SK-N-SH (cell line): Measurements from ENCODE around the gene HS6ST3.

Source experiments
- JUND ChIP-seq: IDR thresholded peaks from 2 replicates; pipeline ENCODE4 v1.4.0; 2012
- NRF1 ChIP-seq: IDR thresholded peaks from 2 replicates; pipeline ENCODE4 v1.6.1; 2012; ENCODE audit warnings: low read depth, mild to moderate bottlenecking, low read length
- RAD21 ChIP-seq: IDR thresholded peaks from 2 replicates; pipeline ENCODE4 v1.6.1; 2012; ENCODE audit warnings: mild to moderate bottlenecking, low read length
- RCOR1 ChIP-seq: fragments of 150-350 bp; IDR thresholded peaks from 2 replicates; pipeline ENCODE4 v1.6.1; 2017; ENCODE audit warnings: antibody characterized with exemption, low read length
- TF ChIP-seq, protein P1 (sequence below): fragments of 200-600 bp; sonication (generic); IDR thresholded peaks from 2 replicates; pipeline ENCODE4 v1.6.1; 2017; ENCODE audit warnings: antibody characterized with exemption, mild to moderate bottlenecking, moderate library complexity
- TF ChIP-seq, protein P2 (sequence below): IDR thresholded peaks from 2 replicates; pipeline ENCODE4 v1.4.0; 2012; ENCODE audit warnings: low read depth, borderline replicate concordance

DNA sequence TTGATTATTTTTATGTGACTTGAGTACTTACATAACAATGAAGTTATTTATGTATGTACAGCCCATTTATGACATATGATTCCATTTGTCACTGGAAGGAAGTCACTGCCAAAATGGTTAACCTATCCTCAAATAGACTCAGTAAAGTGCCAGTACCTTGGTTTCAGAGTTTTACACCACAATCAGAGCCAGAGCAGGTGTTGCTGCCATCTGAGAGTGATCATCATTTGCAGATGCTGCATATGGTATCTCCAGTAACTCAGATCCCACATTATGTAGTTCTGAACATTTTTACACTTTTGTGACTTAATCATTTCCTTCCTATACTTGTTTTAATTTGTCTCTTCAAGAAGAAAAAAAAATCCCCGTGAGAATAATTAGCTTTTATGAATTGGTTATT, 313.3 kb downstream of the HS6ST3 start:
- TF ChIP-seq, protein P1, sequence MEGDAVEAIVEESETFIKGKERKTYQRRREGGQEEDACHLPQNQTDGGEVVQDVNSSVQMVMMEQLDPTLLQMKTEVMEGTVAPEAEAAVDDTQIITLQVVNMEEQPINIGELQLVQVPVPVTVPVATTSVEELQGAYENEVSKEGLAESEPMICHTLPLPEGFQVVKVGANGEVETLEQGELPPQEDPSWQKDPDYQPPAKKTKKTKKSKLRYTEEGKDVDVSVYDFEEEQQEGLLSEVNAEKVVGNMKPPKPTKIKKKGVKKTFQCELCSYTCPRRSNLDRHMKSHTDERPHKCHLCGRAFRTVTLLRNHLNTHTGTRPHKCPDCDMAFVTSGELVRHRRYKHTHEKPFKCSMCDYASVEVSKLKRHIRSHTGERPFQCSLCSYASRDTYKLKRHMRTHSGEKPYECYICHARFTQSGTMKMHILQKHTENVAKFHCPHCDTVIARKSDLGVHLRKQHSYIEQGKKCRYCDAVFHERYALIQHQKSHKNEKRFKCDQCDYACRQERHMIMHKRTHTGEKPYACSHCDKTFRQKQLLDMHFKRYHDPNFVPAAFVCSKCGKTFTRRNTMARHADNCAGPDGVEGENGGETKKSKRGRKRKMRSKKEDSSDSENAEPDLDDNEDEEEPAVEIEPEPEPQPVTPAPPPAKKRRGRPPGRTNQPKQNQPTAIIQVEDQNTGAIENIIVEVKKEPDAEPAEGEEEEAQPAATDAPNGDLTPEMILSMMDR = no peak
- TF ChIP-seq NRF1 = no peak
- TF ChIP-seq RCOR1 = no peak
- TF ChIP-seq JUND = no peak
- TF ChIP-seq, protein P2, sequence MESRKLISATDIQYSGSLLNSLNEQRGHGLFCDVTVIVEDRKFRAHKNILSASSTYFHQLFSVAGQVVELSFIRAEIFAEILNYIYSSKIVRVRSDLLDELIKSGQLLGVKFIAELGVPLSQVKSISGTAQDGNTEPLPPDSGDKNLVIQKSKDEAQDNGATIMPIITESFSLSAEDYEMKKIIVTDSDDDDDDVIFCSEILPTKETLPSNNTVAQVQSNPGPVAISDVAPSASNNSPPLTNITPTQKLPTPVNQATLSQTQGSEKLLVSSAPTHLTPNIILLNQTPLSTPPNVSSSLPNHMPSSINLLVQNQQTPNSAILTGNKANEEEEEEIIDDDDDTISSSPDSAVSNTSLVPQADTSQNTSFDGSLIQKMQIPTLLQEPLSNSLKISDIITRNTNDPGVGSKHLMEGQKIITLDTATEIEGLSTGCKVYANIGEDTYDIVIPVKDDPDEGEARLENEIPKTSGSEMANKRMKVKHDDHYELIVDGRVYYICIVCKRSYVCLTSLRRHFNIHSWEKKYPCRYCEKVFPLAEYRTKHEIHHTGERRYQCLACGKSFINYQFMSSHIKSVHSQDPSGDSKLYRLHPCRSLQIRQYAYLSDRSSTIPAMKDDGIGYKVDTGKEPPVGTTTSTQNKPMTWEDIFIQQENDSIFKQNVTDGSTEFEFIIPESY = no peak
- TF ChIP-seq RAD21 = no peak
